HG03342 (cell line): Measurements from ENCODE around the gene ATP8B2.
A peak's percentile ranks its signal among the peaks of the same experiment; 100 is the strongest.
"Not testable (repeated sequence)": the region's sequence is repeated elsewhere in the genome, so short reads cannot be mapped to it uniquely, and the experiment has no call there.

Experiments
- ATAC-seq: cut with Tn5 transposase; IDR thresholded peaks from one replicate; pipeline ENCODE4 v1.9.1; 2021; ENCODE audit warnings: mild to moderate bottlenecking, moderate library complexity; ENCODE audit not compliant: unreplicated experiment

The ATP8B2 gene

GRCh38 chr1:154324669-154325582, at the start of gene ATP8B2:
Gene ATP8B2, plus strand, starts transcription at chr1:154325525. Its CDS starts 2,617 bp downstream, at chr1:154328142.
- peak; percentile 36 for ATAC-seq

GRCh38 chr1:154276797-154277196, 48.5 kb upstream of the ATP8B2 start:
- ATAC-seq, result no peak

GRCh38 chr1:154287591-154287990, 37.7 kb upstream of the ATP8B2 start:
- ATAC-seq, result not testable (repeated sequence)

- no peak for ATAC-seq
Measured at GRCh38 chr1:154288661-154289060, 36.7 kb upstream of the ATP8B2 start.

- no peak for ATAC-seq
Measured at GRCh38 chr1:154290921-154291320, 34.4 kb upstream of the ATP8B2 start.

- ATAC-seq, result no peak
Measured at GRCh38 chr1:154295408-154296235, 29.7 kb upstream of the ATP8B2 start.

GRCh38 chr1:154301582-154301981, 23.7 kb upstream of the ATP8B2 start:
- ATAC-seq, result no peak

GRCh38 chr1:154304664-154305337, 20.5 kb upstream of the ATP8B2 start:
- ATAC-seq, result peak; percentile 57

- ATAC-seq, result no peak
Measured at GRCh38 chr1:154306151-154306550, 19.2 kb upstream of the ATP8B2 start.

GRCh38 chr1:154307670-154308270, 17.6 kb upstream of the ATP8B2 start:
- ATAC-seq, result not testable (repeated sequence)

GRCh38 chr1:154309136-154309535, 16.2 kb upstream of the ATP8B2 start:
- ATAC-seq, result not testable (repeated sequence)

- not testable (repeated sequence) for ATAC-seq
Measured at GRCh38 chr1:154312229-154313065, 12.9 kb upstream of the ATP8B2 start.

GRCh38 chr1:154313066-154313356, 12.3 kb upstream of the ATP8B2 start:
- no peak for ATAC-seq

GRCh38 chr1:154314226-154314625, 11.1 kb upstream of the ATP8B2 start:
- not testable (repeated sequence) for ATAC-seq

GRCh38 chr1:154316704-154317103, 8.6 kb upstream of the ATP8B2 start:
- ATAC-seq, result no peak

- ATAC-seq, result no peak
Measured at GRCh38 chr1:154318386-154318785, 6.9 kb upstream of the ATP8B2 start.

GRCh38 chr1:154320882-154321608, 4.3 kb upstream of the ATP8B2 start, which contains the start of gene AQP10:
Gene AQP10, plus strand, starts transcription at chr1:154321093. Its CDS starts 63 bp downstream, at chr1:154321156.
- no peak for ATAC-seq

- ATAC-seq, result not testable (repeated sequence)
Measured at GRCh38 chr1:154321609-154321934, 3.8 kb upstream of the ATP8B2 start.

GRCh38 chr1:154323493-154323892, 1.8 kb upstream of the ATP8B2 start:
- ATAC-seq, result no peak
